GM15510 (cell line): ENCODE measurements around the gene RAD52.

Experiments used
- POLR2A ChIP-seq: IDR thresholded peaks from 3 replicates; pipeline ENCODE4 v1.6.1; 2011; ENCODE audit warnings: borderline replicate concordance; ENCODE audit not compliant: insufficient read length; ENCODE audit errors: extremely low read depth

The RAD52 gene

DNA sequence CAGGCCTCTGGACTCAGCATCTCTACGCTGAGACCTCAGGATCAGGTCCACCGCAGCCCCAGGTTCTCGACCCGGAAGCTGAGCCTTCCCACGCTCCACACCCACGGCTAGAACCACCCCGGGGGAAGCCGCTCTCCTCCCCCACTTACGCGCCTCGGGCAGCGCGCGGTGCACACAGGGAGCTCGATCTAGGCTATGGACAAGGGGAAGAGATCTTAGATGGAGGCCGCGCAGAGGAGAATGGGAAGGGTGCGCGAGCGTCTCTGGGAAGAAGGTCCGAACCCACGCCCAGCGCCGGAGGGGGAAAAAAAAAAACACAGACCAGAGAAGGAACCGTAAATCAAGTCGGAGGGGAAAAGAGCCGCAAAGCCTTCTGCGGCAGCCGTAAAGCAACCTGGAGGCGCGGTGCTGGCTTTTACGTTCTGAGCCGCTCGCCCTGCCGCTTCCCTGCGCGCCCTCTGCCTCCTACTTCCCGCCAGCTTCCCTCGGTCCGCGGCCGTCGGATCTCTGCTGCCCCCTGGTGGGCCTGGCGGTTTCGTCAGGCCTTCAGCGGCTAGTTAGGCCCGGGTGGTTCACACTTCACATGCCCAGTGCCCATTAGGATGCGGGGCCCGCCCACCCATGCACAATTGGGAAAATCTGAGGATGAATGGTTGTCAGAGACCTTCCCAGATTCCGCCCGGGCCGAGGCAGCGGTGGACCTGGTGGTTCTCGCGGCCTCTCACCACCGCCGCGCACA is at the start of gene RAD52:
RAD52 (minus strand) TSS at position 242 of the 739 bp plus-strand sequence. CDS start 16,636 bp downstream, outside the sequence.
- peak; percentile 83 for TF ChIP-seq POLR2A

DNA sequence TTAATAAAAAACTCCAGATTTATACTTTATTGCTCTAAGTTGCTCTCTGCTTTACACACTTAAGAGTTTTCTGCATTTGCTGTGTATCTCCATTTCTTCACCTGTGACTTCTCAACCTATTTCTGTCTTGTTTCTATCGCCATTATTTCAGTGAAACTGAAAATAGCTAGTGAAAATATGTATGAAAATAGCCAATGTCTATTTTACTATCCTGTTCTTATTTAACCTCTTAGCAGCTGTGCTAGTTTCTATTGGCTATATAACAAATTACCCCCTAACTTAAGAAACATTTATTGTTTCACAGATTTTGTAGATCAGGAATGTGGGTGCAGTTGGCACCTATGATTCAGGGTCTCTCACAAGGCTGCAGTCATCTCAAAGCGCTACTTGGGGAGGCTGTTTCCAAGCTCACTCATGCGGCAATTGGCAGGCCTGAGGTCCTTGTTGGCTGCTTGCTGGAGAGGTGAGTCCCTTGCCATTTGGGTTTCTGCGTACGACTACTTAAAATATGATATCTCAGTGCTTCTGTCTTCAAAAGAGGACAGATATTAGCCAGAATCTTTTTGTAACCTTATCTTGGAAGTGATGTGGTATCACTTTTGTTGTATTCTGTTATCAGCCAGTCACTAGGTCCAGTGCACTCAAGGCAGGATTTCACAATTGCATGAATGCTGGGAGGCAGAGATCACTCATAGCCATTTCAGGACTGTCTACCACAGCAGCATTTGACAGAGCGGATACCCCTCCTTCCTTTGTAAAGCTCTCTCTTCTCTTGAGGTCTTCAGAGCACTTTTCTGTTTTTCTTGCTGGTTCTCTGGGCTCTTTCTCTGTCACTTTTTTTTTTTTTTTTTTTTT is 48.8 kb upstream of the RAD52 start:
- TF ChIP-seq POLR2A: no peak

DNA sequence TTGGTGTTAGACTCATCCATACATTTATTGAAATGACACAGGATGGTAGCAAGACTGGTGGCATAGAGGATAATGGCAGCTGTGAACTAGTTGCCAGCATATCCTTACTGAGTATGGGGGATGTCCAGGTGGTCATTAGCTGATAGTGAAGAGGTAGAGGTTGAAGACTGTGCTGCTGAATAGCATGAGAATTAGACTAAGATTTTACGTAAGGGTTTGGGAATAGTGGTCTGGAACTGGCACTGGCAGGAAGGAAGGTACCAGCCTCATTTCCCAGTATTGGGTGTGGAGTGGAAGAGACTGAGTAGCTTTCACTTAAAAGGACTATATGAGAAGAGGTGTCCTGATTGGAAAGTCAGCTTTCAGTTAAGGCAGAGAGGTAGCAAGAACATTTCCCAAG is 48.0 kb upstream of the RAD52 start:
- TF ChIP-seq POLR2A: no peak

DNA sequence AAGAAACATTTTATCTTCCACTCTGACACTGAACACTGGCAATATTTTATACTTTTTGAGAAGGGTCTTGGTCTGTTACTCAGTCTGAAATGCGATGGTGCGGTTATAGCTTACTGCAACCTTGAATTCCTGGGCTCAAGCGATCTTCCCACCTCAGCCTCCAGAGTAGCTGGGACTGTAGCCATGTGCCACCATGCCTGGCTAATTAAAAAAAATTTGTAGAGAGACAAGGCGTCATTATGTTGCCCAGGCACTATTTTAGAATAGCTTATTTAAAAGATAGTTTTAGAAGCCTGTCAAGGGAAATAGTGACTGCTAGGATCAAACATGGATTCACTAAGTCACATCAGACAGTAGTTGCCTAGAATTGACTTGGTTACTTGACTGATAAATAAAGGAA is 47.4 kb upstream of the RAD52 start:
- TF ChIP-seq POLR2A: no peak

DNA sequence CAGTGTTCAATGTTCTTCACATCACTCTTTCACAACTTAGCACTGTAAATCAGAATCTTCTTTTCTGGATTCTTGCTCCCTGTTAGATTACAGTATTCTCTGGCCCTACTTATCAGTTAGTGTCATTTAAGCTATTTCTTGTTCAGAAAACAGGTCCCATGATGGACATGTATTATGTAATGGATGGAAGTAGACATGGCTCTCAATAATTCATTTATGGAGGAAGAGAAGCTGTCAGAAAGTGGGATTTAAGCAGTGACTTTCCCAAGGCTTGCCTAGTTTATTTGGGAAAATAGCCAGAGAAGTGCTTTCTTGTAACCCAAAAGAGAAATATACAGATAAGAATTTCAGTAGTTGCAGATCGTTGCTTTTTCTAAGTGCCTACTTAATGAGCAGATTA is 43.2 kb upstream of the RAD52 start:
- TF ChIP-seq POLR2A: no peak

DNA sequence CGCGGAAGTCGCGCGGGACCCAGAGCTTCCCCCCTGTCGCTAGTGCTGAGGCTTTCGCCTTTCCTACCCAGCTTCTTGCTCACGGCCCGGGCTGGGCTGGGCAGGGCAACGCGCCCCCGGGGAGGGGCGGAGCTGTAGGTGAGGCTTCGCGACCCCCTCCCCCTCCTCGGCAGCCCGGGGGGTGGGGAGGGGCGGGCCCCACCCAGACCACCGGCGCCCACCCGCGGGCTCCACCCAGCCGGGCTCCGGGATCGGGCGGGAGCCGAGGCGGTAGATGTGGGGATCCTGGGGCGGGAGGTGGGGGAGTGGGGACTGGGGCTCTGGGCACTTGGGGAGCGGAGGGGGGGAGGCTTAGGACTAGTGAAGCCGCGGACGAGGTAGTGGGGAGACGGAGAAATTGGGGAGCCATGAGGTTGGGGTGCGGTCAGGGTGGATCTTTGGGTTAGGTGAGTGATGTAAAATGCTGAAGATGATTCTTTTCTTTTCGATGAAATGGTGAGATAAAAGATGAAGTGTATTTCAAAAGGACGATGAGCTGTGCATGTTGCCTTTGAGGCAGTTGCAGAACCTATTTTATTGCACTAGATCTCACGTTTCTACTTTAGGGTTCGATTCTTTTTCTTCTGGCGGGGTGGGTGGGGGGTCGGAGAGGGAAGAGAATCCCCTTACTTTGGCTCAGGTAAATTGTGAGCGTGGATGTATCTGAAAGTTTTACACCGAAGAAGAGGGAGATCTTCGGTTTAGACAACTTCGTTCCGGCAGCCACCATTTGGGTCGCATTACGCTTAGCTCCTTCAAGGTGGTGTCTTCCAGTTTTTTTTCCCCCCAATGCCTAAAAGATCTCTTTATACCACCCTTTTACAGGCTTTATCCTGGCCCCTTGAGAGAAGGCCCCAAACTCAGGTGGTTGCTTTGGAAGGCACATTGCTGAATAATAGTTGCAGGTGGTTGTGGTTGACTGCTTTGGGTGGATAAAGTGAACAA is 42.1 kb upstream of the RAD52 start:
- no peak for TF ChIP-seq POLR2A

DNA sequence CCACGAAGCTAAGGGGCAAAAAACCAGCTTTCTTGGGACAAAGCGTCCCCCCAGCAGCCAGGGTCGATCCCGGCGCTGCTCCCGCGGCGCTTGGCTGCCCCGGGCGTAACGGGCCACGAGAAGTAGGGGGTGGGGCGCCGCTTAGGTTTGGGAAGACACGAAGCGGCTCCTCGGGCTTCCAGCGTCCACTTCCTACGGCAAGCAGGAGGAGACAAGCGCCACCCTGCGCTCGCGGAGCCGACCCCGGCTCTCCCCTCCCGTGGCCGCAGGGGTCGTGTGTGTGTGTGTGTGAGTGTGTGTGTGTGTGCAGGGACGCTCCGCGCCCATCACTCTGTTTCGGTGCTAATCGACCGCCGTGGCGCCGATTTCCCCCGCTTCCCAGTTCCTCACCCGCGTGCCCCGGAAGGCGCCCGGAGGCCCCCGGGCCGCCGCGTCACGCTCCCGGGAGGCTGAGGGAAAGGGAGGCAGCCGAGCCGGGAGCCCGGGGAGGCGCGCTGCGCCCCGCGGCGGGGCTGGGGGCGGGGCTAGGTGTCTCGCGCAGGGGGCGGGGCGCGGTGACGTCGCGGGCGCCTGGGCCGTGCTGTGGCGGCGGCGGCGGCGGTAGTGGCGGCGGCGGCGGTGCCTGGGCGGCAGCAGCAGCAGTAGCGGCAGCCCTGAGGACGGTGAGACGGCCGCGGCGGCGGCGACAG is 41.3 kb upstream of the RAD52 start, which contains the start of gene ERC1:
ERC1 (plus strand) TSS at position 563 of the 689 bp plus-strand sequence. CDS start 36,681 bp downstream, outside the sequence.
- peak; percentile 52 for TF ChIP-seq POLR2A

DNA sequence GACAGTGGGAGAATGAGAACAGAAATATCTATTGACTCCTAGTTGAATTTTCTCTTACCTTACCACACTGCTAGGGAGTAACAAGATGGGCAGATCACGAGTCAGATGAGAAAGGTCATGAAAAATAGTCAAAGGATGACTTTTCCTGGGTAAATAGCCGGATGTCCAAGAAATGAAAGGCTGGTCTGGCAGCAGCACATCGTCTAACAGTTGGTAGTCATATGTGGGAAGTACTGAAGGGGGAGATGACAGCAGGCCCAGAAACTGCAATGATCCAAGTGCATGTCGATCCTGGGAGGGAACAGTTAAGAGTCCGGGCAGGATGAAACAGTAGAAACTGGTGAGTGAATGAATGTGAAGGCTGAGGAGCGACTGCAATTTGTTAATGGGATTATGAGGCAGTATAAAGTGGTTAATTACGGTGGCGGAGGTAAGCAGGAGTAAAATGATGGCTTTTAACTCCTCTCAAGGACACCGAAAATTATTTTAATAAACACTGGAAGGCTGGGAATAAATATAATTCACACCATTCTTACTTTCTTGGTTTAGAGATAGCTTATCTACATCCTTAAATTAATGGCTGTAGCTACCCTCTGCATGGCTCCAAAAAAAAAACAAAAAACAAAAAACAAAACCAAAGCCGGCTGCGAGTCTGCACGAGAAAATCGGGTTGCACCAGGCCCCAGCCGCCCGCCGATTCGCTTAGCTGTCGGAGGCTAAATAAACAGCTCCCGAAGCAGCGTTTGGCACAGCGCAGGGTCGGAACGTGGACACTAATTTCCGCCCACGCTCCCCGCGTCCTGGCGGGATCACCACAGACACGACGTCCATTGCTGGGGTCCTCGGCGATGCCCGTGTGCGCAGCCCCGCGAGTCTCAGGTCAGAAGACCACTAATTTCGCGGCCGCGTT is 40.5 kb upstream of the RAD52 start:
- TF ChIP-seq POLR2A: no peak

DNA sequence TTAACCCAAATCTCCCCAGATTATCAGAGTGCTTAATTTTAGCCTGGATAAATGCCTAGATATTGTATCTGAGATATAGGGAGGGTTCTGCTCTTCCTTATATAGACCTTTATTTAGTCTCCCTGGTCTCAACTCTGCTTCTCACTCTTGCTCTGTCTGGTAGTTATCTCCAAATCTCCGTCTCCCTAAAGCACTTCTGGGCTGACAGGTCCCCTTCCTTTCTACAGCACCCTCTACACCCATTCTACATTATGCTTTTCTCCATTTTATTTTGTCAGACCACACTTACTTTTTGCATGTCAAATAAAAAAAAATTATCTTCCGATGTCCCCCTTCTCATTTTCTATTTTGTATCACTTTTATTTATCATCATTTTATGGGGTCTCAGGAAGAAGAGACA is 39.6 kb upstream of the RAD52 start:
- TF ChIP-seq POLR2A: no peak

DNA sequence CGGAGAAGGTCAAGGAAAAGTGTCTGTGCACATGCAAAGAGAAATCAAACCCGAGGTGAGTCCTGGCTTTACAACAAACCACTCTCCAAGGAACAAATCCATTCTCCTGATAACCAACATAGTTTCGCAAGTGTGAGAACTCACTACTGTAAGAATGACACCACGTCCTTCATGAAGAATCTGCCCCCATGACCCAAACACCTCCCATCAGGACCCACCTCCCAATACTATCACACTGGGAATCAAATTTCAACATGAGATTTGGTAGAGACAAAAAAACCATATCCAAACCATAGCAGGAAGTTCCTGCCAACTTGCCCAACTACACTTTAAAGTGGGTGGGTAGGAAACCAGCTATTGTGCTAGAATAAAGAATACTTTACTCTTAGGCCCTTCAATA is 39.2 kb upstream of the RAD52 start:
- TF ChIP-seq POLR2A: no peak

DNA sequence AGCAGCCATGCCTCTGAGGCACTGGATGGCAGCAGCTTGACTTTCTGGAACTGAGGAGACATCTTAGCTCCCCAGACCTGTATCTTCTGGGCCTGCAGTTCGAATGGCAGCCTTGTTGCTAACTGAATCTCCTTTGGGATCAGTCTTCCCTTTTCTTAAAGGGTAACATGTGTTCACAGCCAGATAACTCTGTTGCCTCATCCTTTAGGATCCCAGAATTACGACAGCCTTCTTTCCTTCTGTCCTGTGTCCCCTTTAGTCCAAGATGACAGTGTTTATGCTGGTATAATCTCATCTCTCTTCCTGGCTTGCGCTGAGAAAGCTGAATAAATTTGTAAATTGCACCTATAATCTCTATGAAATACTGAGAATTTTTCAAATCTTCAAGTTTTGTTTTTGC is 32.5 kb upstream of the RAD52 start:
- no peak for TF ChIP-seq POLR2A

DNA sequence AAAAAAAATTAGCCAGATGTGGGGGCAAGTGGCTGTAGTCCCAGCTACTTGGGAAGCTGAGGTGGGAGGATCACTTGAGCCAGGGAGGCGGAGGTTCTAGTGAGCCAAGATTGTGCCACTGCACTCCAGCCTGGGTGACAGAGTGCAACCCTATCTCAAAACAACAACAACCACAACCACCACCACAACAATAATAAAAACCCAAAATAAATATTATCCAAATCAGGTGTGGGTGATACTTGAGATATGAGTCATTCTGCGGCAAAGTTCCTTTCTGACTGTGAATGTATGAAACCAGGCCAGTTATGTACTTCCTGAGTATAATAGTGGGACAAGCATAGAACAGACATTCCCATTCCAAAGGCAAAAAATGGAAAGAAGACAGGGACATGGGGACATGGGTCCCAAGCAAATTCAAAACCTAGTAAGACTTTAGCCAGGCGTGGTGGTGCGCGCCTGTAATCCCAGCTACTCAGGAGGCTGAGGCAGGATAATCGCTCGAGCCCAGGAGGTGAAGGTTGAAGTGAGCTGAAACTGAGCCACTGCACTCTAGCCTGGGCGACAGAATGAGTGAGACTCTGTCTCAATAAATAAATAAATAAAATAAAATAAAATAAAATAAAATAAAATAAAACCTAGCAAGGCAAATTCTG is 31.8 kb upstream of the RAD52 start:
- no peak for TF ChIP-seq POLR2A
